ENCODE data around the gene CYP4F2. TPM values are rescaled to one million over a fixed set of nuclear protein-coding genes. Genes with fewer than 3 reads are reported as not detected.
"Not testable (repeated sequence)": the region's sequence is repeated elsewhere in the genome, so short reads cannot be mapped to it uniquely, and the experiment has no call there.

The CYP4F2 gene
- total RNA-seq, 4 donors from 2014 or later = not detected

DNA sequence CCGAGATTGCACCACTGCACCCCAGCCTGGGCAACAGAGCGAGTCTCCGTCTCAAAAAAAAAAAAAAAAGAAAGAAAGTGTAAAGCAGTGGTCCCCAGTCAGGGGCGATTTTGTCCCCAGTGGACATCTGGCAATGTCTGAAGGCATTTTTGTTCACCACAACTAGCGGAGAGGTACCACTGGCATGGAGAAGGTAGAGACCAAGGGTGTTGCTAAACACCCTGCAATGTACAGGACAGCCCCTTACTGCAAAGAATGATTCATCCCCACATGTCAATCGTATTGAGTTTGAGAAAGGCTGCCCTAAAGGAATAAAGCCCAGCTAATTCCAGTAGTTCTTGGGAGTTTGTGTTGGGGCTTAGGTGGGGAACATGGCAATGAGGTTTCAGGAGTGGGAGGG is 38.7 kb downstream of the CYP4F2 start:
- TF ChIP-seq, protein P1, sequence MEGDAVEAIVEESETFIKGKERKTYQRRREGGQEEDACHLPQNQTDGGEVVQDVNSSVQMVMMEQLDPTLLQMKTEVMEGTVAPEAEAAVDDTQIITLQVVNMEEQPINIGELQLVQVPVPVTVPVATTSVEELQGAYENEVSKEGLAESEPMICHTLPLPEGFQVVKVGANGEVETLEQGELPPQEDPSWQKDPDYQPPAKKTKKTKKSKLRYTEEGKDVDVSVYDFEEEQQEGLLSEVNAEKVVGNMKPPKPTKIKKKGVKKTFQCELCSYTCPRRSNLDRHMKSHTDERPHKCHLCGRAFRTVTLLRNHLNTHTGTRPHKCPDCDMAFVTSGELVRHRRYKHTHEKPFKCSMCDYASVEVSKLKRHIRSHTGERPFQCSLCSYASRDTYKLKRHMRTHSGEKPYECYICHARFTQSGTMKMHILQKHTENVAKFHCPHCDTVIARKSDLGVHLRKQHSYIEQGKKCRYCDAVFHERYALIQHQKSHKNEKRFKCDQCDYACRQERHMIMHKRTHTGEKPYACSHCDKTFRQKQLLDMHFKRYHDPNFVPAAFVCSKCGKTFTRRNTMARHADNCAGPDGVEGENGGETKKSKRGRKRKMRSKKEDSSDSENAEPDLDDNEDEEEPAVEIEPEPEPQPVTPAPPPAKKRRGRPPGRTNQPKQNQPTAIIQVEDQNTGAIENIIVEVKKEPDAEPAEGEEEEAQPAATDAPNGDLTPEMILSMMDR (IDR thresholded peaks at IDR 0.05) = no peak
- no peak for DNase-seq (ENCODE audit: low spot score)
- no peak for ATAC-seq (ENCODE audit: low FRiP score)

DNA sequence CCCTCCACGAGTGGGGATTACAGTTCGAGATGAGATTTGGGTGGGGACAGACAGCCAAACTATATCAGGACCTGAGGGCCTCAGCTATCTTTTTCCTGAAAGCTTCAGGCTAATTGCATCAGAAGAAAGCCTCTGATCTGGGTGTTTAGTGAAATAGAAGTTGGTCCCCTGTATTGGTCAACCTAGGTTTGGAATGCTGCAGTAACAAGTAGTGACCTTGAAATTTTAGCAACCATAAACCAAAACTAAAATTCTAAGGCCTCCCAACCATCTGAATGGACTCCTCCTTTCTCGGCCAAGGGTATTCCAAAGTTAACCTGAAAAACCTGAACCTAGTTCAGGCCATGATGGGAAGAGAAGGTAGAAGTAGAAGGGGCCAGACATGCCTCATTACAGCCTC is 47.5 kb downstream of the CYP4F2 start:
- TF ChIP-seq, protein P1 (IDR thresholded peaks at IDR 0.05) = no peak
- DNase-seq (ENCODE audit: low spot score) (no peak), ATAC-seq (ENCODE audit: low FRiP score) (no peak)

GRCh38 chr19:15846923-15847322 is 51.0 kb downstream of the CYP4F2 start:
- ATAC-seq (ENCODE audit: low FRiP score) (no peak), DNase-seq (ENCODE audit: low spot score) (no peak)
- TF ChIP-seq, protein P1 (IDR thresholded peaks at IDR 0.05) = no peak

DNA sequence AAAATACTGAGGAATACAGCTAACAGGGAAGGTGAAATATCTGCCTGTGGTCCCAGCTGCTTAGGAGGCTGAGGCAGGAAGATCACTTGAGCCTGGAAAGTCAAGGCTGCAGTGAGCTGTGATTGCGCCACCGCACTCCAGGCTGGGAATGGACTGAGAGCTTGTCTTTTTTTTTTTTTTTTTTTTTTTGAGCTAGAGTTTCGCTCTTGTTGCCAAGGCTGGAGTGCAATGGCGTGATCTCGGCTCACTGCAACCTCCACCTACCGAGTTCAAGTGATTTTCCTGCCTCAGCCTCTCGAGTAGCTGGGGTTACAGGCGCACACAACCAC is 54.0 kb downstream of the CYP4F2 start:
- DNase-seq (ENCODE audit: low spot score); ATAC-seq (ENCODE audit: low FRiP score): not testable (repeated sequence)

DNA sequence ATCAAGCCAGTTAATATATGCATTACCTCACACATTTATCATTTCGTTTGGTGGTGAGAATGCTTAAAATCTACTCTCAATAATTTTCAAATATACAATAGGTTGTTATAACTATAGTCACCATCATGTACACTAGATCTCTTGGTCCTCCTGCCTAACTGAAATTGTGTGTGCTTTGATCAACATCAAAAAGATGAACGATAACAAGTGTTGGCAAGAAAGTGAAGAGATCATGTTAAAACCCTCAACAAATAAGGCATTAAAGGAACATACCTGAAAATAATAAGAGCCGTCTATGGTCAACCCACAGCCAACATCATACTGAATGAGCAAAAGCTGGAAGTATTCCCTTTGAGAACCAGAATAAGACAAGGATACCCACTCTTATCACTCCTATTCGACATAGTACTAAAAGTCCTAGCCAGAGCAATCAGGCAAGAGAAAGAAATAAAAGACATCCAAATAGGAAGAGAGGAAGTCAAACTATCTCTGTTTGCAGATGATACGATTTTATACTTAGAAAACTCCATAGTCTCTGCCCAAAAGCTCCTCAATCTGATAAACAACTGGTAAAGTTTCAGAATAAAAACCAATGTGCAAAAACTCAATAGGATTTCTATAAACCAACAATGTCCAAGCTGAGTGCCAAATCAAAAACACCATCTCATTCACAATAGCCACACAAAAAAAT is 54.5 kb downstream of the CYP4F2 start:
- TF ChIP-seq, protein P1 (IDR thresholded peaks at IDR 0.05) = no peak
- no peak for DNase-seq (ENCODE audit: low spot score)
- ATAC-seq (ENCODE audit: low FRiP score) = no peak

- DNase-seq (ENCODE audit: low spot score) = no peak
- no peak for ATAC-seq (ENCODE audit: low FRiP score)
- TF ChIP-seq, protein P1 (IDR thresholded peaks at IDR 0.05) = no peak
These were observed 55.9 kb downstream of the CYP4F2 start for GRCh38 chr19:15841875-15842569.

DNA sequence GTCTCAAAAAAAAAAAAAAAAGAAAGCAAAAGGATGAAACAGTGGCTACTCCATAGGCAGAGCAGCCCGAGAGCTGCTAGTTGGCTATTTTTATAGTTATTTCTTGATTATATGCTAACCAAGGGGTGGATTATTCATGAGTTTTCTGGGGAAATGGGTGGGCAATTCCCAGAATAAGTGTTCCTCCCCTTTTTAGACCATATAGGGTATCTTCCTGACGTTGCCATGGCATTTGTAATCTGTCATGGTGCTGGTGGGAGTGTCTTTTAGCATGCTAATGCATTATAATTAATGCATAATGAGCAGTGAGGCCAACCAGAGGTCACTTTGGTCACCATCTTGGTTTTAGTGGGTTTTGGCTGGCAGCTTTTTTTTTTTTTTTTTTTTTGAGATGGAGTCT is 57.0 kb downstream of the CYP4F2 start:
- no peak for ATAC-seq (ENCODE audit: low FRiP score)
- TF ChIP-seq, protein P1 (IDR thresholded peaks at IDR 0.05) = no peak

DNA sequence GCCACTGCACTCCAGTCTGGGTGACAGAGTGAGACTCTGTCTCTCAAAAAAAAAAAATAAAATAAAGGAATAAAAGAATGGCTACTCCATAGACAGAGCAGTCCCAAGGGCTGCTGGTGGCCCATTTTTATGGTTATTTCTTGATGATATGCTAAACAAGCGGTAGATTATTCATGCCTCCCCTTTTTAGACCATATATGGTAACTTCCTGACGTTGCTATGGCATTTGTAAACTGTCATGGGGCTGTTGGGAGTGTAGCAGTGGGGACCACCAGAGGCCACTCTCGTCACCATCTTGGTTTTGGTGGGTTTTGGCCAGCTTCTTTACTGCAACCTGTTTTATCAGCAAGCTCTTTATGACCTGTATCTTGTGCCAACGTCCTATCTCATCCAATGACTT is 58.0 kb downstream of the CYP4F2 start:
- DNase-seq (ENCODE audit: low spot score); ATAC-seq (ENCODE audit: low FRiP score): not testable (repeated sequence)

More for the DNA sequence above, 57.0 kb downstream of the CYP4F2 start:
- DNase-seq (ENCODE audit: low spot score) = no peak
